ENCODE data around the gene TMEM255B. TPM values are rescaled to one million over a fixed set of nuclear protein-coding genes. Genes with fewer than 3 reads are reported as not detected.

Gene TMEM255B
- total RNA-seq, 2 experiments from 2014 or later: 0.61 to 0.88 TPM

GRCh38 chr13:113801289-113801961, 42.4 kb downstream of the TMEM255B start:
- no peaks in the 10 kb centered on the region for H3K27me3 Mint-ChIP-seq
- H3K27ac Mint-ChIP-seq: no peak overlapping the region
- H3K4me1 Mint-ChIP-seq (ENCODE audit: low read depth): no peaks in the 10 kb centered on the region
- intact Hi-C loops (cut with micrococcal nuclease): no loop called here
- no peak for DNase-seq
- no peaks in the 10 kb centered on the region for H3K9me3 Mint-ChIP-seq
- CTCF ChIA-PET: no interaction called here
- POLR2A ChIA-PET: no interaction called here
- H3K36me3 Mint-ChIP-seq: no peaks in the 10 kb centered on the region
- no peak overlapping the region for H3K4me3 Mint-ChIP-seq

- intact Hi-C loops (cut with micrococcal nuclease): no loop called here
- no peaks in the 10 kb centered on the region for H3K4me1 Mint-ChIP-seq (ENCODE audit: low read depth)
- no peak overlapping the region for H3K27ac Mint-ChIP-seq
- no peak for DNase-seq
- POLR2A ChIA-PET: no interaction called here
- no peaks in the 10 kb centered on the region for H3K9me3 Mint-ChIP-seq
- H3K27me3 Mint-ChIP-seq: no peaks in the 10 kb centered on the region
- H3K4me3 Mint-ChIP-seq: no peak overlapping the region
- CTCF ChIA-PET: no interaction called here
- H3K36me3 Mint-ChIP-seq: no peaks in the 10 kb centered on the region
Observed at GRCh38 chr13:113802090-113802531, 43.1 kb downstream of the TMEM255B start.

- Mint-ChIP-seq H3K4me3 (no peak overlapping the region), H3K4me1 (ENCODE audit: low read depth) (no peaks in the 10 kb centered on the region), H3K27ac (no peak overlapping the region), H3K27me3 (no peaks in the 10 kb centered on the region), H3K36me3 (no peaks in the 10 kb centered on the region), H3K9me3 (no peaks in the 10 kb centered on the region)
- intact Hi-C loops (cut with micrococcal nuclease): no loop called here
- ChIA-PET POLR2A (no interaction called here), CTCF (no interaction called here)
- no peak for DNase-seq
Observed at GRCh38 chr13:113802761-113803160, 43.7 kb downstream of the TMEM255B start.

GRCh38 chr13:113803409-113804016, 44.5 kb downstream of the TMEM255B start:
- no peak overlapping the region for H3K27ac Mint-ChIP-seq
- DNase-seq: no peak
- H3K36me3 Mint-ChIP-seq: peaks cover 3% of the 10 kb centered on the region
- H3K27me3 Mint-ChIP-seq: no peaks in the 10 kb centered on the region
- intact Hi-C loops (cut with micrococcal nuclease): no loop called here
- ChIA-PET CTCF (no interaction called here), POLR2A (no interaction called here)
- no peak overlapping the region for H3K4me3 Mint-ChIP-seq
- H3K9me3 Mint-ChIP-seq: peaks cover 7% of the 10 kb centered on the region
- no peaks in the 10 kb centered on the region for H3K4me1 Mint-ChIP-seq (ENCODE audit: low read depth)

- H3K36me3 Mint-ChIP-seq: peaks cover 3% of the 10 kb centered on the region
- no peak overlapping the region for H3K4me3 Mint-ChIP-seq
- H3K4me1 Mint-ChIP-seq (ENCODE audit: low read depth): no peaks in the 10 kb centered on the region
- DNase-seq: no peak
- H3K9me3 Mint-ChIP-seq: peaks cover 12% of the 10 kb centered on the region
- ChIA-PET POLR2A (no interaction called here), CTCF (no interaction called here)
- no peaks in the 10 kb centered on the region for H3K27me3 Mint-ChIP-seq
- intact Hi-C loops (cut with micrococcal nuclease): no loop called here
- no peak overlapping the region for H3K27ac Mint-ChIP-seq
Observed at GRCh38 chr13:113804017-113804702, 45.1 kb downstream of the TMEM255B start.

- DNase-seq: no peak
- H3K4me1 Mint-ChIP-seq (ENCODE audit: low read depth): no peaks in the 10 kb centered on the region
- H3K9me3 Mint-ChIP-seq: peaks cover 15% of the 10 kb centered on the region
- no peak overlapping the region for H3K27ac Mint-ChIP-seq
- intact Hi-C loops (cut with micrococcal nuclease): no loop called here
- peaks cover 3% of the 10 kb centered on the region for H3K36me3 Mint-ChIP-seq
- POLR2A ChIA-PET: no interaction called here
- CTCF ChIA-PET: no interaction called here
- no peak overlapping the region for H3K4me3 Mint-ChIP-seq
- no peaks in the 10 kb centered on the region for H3K27me3 Mint-ChIP-seq
Observed at GRCh38 chr13:113804703-113805430, 45.8 kb downstream of the TMEM255B start.

- Mint-ChIP-seq H3K4me3 (no peak overlapping the region), H3K27me3 (no peaks in the 10 kb centered on the region), H3K27ac (no peak overlapping the region), H3K4me1 (ENCODE audit: low read depth) (no peaks in the 10 kb centered on the region), H3K9me3 (peaks cover 15% of the 10 kb centered on the region), H3K36me3 (peaks cover 3% of the 10 kb centered on the region)
- intact Hi-C loops (cut with micrococcal nuclease): no loop called here
- no peak for DNase-seq
- POLR2A ChIA-PET: no interaction called here
- CTCF ChIA-PET: no interaction called here
Observed at GRCh38 chr13:113805431-113806103, 46.5 kb downstream of the TMEM255B start.

- ChIA-PET CTCF (no interaction called here), POLR2A (no interaction called here)
- no peaks in the 10 kb centered on the region for H3K4me1 Mint-ChIP-seq (ENCODE audit: low read depth)
- peaks cover 3% of the 10 kb centered on the region for H3K36me3 Mint-ChIP-seq
- intact Hi-C loops (cut with micrococcal nuclease): no loop called here
- H3K27me3 Mint-ChIP-seq: no peaks in the 10 kb centered on the region
- DNase-seq: no peak
- H3K27ac Mint-ChIP-seq: no peak overlapping the region
- peaks cover 15% of the 10 kb centered on the region for H3K9me3 Mint-ChIP-seq
- H3K4me3 Mint-ChIP-seq: no peak overlapping the region
Observed at GRCh38 chr13:113806104-113806471, 47.1 kb downstream of the TMEM255B start.

GRCh38 chr13:113806526-113806925, 47.5 kb downstream of the TMEM255B start:
- no peaks in the 10 kb centered on the region for H3K27me3 Mint-ChIP-seq
- ChIA-PET CTCF (interaction anchor here (0.6 kb wide), 1 partner anchor 10 kb away, joined by 3 read pairs; no protein-coding TSS in a partner anchor), POLR2A (no interaction called here)
- no peak overlapping the region for H3K4me3 Mint-ChIP-seq
- H3K27ac Mint-ChIP-seq: no peak overlapping the region
- intact Hi-C loops (cut with micrococcal nuclease): no loop called here
- no peaks in the 10 kb centered on the region for H3K4me1 Mint-ChIP-seq (ENCODE audit: low read depth)
- DNase-seq: no peak
- peaks cover 15% of the 10 kb centered on the region for H3K9me3 Mint-ChIP-seq
- H3K36me3 Mint-ChIP-seq: peaks cover 3% of the 10 kb centered on the region

GRCh38 chr13:113808058-113808834, 49.2 kb downstream of the TMEM255B start:
- intact Hi-C loops (cut with micrococcal nuclease): no loop called here
- ChIA-PET CTCF (no interaction called here), POLR2A (no interaction called here)
- DNase-seq: no peak
- Mint-ChIP-seq H3K36me3 (peaks cover 3% of the 10 kb centered on the region), H3K4me1 (ENCODE audit: low read depth) (no peaks in the 10 kb centered on the region), H3K27me3 (no peaks in the 10 kb centered on the region), H3K27ac (no peak overlapping the region), H3K4me3 (no peak overlapping the region), H3K9me3 (peaks cover 15% of the 10 kb centered on the region)

- Mint-ChIP-seq H3K36me3 (peaks cover 3% of the 10 kb centered on the region), H3K9me3 (peaks cover 15% of the 10 kb centered on the region), H3K27me3 (no peaks in the 10 kb centered on the region), H3K27ac (no peak overlapping the region), H3K4me1 (ENCODE audit: low read depth) (no peaks in the 10 kb centered on the region), H3K4me3 (no peak overlapping the region)
- POLR2A ChIA-PET: no interaction called here
- CTCF ChIA-PET: no interaction called here
- intact Hi-C loops (cut with micrococcal nuclease): loop anchor here (10.0 kb wide), 1 partner anchor 315 kb away; no protein-coding TSS in a partner anchor
- DNase-seq: no peak
Observed at GRCh38 chr13:113809934-113810333, 50.9 kb downstream of the TMEM255B start.
